GM12873 (cell line): Measurements from ENCODE around the gene LRRC25.

Source experiments
- CTCF ChIP-seq: IDR thresholded peaks from 2 replicates; pipeline ENCODE4 v1.5.1; 2012; ENCODE audit warnings: low read depth, mild to moderate bottlenecking, moderate library complexity, low read length, control low read depth; ENCODE audit not compliant: insufficient read depth; ENCODE audit errors: missing control alignments

Gene LRRC25

GRCh38 chr19:18425515-18426415, 28.3 kb upstream of the LRRC25 start:
- no peak for TF ChIP-seq CTCF

GRCh38 chr19:18424890-18425514, 27.6 kb upstream of the LRRC25 start:
- TF ChIP-seq CTCF = no peak

- no peak for TF ChIP-seq CTCF
Observed at GRCh38 chr19:18424122-18424889, 26.9 kb upstream of the LRRC25 start.

GRCh38 chr19:18423258-18424020, 26.0 kb upstream of the LRRC25 start:
- no peak for TF ChIP-seq CTCF

GRCh38 chr19:18422530-18423191, 25.2 kb upstream of the LRRC25 start:
- no peak for TF ChIP-seq CTCF

- TF ChIP-seq CTCF = no peak
Observed at GRCh38 chr19:18421371-18421959, 24.0 kb upstream of the LRRC25 start.
